Left renal pelvis (tissue), 4 donors: ENCODE data around the gene CDO1. TPM values are rescaled to one million over a fixed set of nuclear protein-coding genes. Genes with fewer than 3 reads are reported as not detected.
A peak's percentile ranks its signal among the peaks of the same experiment; 100 is the strongest.

ENCODE experiments used
- DNase-seq, 4 donors: peaks; one replicate each; pipeline ENCODE4 v3.0.0-alpha.2; 2013; ENCODE audit warnings: low read depth in 4 of 4, low spot score in 3 of 4
- polyA plus RNA-seq, 4 donors: library from polyadenylated mRNA; unstranded; fragments of 120-200 nt; gene quantifications; one replicate each; pipeline ENCODE4 v1.2.1, GENCODE V29; 2013; ENCODE audit not compliant: insufficient read length in 4 of 4

Gene CDO1
- polyA plus RNA-seq = 10 to 100 TPM; 16.2 to 51.3 (median 29.3) TPM

DNA sequence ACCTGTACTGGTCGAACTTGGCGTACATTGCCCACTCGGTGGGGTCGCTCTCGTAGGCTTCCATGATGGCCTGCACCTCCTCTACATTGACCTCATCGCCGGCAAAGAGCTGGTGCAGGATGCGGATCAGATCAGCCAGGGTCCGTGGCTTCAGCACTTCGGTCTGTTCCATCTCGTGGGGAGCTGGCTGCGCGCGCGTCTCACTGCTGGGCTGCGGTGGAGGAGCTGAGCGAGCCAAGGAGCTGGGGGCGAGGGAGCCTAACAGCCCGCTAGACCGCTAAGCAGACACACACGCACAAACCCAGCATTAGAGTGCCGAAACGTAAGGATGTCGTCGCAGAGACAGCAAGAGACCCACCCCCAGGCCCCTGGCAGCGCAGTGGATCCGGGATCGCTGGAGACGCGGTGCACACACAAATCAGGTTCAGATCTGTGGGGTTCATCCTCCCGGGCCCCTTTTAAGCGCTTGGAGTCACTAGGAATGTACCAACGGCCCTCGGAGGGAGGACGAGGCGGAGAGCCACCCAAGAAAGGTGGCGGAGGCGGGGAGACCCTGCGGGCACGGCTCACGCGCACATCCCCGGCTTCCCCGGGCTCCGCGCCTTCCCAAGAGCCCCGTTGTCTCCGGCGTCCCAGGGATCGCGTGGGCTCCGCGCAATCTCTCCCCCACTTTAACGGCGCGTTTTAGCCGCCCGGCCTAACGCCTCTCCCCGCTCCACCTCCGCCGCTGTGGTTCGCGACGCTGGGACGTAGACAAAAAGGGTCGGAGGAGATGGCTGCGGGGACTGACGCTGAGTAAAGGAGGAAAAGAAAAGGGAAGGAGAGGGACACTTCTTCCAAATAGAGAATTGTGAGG, at the start of gene CDO1:
Gene CDO1 (minus strand): TSS at position 434 of the 856 bp plus-strand sequence. CDS start 262 bp downstream, at position 172.
- peak in 3 of 4 donors; percentile 64 to 66 (median 65) for DNase-seq

- DNase-seq = no peak
These were observed 42.9 kb upstream of the CDO1 start for GRCh38 chr5:115859378-115859777.

- DNase-seq = no peak
These were observed 41.9 kb upstream of the CDO1 start for GRCh38 chr5:115858396-115858795.

DNA sequence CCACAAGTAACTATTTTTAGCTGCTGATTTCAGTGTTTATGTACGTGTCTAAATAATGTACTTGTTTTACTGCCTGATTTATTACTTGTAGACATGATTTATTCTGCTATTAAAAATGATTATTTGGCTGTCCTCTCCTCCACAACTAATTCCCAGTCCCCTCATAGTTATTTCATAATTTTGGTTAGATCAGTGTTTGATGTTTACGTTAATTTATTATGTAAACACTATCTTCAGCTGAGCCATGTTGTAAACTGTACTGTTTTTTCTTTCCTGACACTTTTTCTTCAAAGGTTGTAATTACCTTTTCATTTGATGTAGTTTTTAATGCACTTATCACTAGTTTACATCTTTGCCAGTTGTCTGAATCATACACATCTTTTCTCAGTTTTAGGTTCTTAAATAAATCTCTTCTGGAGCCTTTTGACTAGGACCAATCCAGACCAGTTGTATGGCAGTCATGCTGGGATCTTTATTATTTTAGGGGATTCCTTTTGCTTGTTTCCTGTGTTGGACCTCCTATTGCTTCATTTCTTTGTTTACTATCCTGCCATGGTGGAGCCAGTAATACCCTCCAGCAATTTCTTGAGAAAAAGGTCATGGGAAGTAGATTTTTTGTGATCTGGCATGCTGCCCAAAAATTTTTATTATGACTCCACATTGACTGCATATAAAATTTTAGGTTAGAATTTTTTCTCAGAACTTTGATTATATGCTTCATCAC, 41.3 kb upstream of the CDO1 start:
- DNase-seq = no peak

DNA sequence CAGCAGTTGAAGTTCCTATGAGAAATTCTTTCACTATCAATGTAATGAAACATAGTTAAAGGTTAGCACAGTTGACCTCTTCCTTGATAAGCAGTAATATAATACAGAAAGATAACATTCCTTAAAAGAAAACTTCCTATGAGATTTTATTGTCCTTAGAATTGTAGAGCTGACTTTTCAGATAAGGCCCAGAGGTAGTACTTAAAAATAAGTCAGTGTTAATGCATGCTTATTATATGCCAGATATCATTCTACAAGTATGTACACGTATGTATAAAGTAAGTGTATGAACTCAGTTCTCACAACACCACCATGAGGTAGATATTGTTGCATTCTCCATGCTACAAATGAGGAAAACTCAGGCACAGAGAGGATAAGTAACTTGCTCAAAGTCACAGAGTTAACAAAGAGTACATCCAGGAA, 40.6 kb upstream of the CDO1 start:
- no peak for DNase-seq

DNA sequence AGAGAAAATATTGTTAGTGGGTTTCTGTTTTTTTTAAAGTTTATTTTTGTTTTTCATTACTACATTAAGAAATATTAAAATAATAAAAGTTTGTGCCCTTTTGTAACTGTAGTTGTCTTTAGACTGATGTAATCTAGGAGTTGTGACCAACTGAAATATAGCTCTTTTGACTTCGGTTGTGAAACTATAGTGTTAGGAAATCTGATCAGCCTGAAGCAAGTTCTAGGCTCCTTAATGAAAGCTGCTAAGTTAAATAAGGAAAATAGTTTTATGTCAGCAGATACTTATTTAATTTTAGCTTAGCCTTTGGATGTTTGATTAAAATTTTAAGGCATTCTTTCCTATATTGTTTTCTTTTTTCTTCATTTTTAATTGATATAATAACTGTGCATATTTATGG, 39.5 kb upstream of the CDO1 start:
- DNase-seq = no peak

GRCh38 chr5:115854139-115854538, 37.7 kb upstream of the CDO1 start:
- no peak for DNase-seq

- no peak for DNase-seq
These were observed 34.4 kb upstream of the CDO1 start for GRCh38 chr5:115850744-115851416.

DNA sequence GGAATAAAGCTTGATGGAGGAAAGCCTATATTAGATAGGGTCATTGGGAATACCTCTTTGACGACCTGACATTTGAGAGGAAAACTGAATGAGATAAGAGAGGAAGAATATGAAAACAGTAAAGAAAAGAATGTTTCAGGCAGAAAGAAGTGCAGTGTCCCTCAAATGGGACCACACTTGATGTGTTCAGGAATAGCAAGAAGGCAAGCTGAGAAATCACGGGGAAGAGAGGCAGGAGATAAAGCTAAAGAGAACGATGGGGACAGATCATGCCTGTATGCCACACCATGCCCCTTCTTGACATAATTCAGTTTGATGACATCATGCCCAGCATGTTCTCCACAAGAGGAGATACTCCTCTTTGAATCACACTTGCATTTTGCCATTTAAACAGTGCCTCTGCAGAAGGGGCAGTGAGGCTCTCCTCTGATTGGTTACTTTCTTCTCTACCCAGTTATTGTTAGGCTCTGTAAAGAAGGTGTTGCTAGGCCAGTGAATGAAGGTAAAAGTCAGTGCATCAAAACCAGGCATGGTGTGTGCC, 32.9 kb upstream of the CDO1 start:
- DNase-seq = no peak

- DNase-seq = no peak
These were observed 30.8 kb upstream of the CDO1 start for GRCh38 chr5:115847290-115847689.

DNA sequence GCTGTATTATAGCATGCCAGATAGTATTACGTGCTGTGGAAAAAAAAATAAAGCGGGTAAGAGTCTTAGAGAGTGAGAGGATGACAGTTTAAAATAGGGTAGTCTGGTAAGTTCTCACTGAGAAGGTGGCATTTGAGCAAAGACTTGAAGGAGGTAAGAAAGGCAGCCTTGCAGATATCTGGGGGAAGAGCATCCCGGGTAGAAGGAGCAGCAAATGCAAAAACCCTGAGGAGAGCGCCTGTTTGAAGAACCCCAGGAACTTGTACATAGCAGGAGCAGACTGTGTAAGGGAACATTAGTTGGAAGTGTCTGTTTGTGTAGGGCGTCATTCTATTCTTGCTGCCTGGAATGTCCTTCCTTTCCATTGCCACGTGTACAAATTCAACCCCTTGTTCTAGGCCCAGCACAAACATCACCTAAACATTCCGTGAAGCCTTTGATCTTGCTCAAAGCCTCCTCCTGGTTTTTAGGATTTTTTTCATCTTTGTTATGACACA, 27.9 kb upstream of the CDO1 start:
- DNase-seq = no peak

DNA sequence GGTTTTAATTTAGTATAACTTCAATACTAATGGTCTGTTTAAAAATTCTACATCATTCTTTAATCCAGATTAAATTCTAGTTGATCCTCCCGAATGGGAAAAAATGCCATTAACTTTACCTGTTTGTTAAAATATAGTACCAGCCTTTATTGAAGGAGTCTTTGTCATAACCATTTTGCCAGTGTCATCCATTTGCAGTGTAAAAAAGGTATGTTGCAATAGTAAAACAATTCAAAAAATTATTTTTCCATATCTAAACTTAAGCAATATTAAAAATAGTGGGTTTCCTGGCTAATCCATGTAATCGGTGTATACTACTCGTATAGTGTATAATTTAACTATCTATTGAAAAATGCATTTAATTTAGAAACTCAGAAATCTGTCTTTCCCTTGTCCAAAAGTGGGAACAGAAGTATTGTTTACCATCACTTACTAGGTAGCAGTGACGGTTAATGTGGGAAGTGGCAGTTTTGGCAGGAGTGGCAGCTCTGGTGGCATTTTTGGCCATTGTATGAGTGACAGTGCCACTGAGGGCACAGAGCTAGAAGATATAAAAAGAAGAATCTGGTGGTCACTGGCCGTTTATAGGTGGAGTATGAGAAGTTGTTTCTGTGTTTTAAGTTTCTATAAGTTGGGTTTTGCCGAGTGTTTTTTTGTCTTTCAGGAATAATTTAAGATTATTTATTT, 27.1 kb upstream of the CDO1 start:
- DNase-seq = no peak

DNA sequence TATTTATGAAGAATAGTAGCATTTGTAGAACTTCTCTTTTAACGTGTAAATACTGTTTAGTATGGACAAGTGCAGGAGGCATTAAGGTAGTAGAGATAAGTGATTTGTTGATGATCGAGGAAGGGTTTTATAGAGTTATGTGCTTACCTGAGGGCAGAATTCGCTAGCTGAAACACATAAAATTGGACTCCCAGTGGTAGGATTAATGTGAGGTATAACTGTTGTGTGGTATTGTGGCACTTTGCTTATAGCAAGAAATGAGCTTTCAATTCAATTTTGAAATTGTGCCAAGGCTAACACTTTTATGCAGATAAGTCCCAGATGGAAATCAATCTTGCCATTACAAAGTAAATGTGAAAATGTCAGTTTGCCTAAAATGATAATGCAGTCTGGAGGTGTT, 26.5 kb upstream of the CDO1 start:
- DNase-seq = no peak

DNA sequence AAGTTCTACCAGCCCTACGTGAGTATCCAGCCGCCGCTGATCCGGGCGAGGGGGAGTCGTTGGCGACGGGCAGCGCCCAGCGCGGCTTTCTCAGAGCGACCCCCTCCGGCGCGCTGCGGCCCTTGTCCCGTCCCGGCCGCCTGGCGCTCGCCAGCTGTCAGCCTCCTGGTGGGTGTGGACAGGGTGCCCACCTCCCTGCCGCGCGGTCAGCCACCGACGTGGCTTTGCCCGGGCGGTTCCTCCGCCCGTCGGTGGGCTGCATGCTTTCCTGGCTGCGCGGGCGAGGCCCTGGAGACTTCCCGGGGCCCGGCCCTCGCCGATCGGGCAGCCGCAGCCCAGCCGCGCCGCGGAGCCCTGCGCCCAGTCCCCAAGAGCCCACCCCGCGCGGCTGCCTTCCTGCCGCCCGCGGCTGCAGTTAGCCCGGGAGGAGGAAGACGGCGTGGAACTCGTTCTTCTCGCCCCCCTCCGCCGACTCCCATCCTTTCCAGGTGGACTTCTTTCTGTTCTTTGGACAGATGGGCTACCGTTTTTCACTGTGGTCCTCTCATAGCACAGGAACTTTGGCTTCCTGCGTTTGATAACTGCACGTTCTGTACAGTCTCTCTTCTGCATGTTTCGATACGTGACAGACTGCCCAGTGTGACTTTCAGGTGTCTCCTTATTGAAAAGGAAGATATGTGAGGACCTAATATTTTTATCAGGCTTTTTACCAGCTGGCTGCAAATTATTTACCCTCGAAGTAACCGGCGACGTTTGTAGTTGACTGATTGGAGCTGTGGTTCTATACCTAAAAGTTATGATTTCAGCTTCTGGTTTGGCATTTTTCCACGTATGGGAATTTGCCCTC, 25.9 kb upstream of the CDO1 start:
- DNase-seq = peak; percentile 35 to 61 (median 52)

DNA sequence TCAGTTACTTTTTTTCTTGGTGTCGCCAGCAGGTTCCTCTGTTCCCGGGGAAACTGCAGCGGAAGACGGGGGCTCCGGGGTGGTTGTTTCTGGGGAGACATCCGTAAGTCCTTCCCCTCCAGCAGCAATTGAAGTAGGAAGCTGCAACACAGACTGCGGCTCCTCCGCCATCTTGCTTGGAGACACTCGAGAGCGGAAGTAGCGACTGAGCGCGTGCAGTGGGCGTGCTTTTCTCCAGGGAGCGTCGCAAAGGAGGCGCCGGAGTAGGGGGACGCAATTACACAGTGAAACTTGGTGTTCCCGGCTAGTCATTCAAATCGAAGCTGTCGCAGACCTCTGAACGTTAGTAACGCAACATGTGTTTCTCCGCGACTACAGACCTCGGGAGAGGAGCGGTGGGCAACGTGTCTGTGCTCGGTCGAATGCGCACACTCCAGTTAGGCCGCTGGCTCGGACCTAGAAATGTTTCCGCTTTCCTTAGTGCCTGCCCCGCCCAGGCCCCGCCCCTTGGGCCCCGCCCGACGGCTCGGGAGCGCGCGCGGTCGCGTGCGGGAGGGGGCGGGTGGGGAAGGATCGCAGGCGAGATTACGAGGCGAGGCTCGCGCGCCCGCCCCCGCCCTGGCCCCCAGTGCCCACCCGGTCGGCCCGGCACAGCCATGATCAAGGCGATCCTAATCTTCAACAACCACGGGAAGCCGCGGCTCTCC, 25.1 kb upstream of the CDO1 start, which contains the start of the genes AP3S1 and ATG12:
Gene AP3S1 (plus strand): TSS at position 554 of the 707 bp plus-strand sequence. CDS start 103 bp downstream, at position 657.
Gene ATG12 (minus strand): TSS at position 184 of the 707 bp plus-strand sequence. CDS start 13 bp downstream, at position 171.
- peak; percentile 92 to 95 (median 94) for DNase-seq

DNA sequence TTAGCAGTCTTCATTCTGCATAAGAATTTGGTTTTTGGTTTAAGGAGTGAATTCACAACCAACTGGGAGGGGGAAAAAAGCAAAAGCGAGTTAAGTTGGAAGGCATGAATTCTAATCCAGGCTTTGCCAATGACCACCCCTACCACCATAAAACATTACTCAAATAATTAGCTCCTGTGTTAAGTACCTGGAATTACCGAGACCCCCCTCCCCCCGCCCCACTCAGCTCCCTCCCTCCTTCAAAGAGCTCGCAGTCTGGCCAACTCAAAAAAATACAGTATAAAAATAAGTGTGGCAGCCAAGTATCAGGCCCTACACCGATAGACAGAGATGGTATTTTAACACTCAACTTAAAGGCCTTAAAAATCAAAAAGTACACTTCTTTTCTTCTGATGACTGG, 24.4 kb upstream of the CDO1 start:
- DNase-seq = no peak

DNA sequence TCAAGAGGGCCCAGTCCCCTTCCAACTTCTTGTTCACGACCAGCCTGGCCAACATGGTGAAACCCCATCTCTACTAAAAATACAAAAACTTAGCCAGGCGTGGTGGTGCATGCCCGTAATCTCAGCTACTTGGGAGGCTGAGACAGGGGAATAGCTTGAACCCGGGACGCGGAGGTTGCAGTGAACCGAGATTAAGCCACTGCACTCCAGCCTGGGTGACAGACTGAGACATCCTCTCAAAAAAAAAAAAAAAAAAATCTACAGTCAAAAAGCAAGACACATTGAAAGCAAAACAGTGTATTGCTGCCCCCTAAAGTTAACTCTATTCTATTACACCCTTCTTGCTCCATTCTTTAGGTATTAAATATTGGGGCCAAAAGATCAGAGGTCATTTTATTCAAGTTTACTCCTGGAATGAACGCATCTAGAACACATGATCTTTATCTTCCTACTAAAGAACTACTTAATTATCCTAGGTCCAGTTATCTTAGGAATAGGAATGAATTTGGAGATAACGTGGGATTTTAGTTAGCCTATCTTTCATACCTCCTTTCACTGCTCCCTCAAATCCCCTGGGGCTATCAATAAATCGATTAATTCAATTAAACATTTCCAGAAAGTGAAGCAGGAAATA, 22.5 kb upstream of the CDO1 start:
- DNase-seq = no peak

DNA sequence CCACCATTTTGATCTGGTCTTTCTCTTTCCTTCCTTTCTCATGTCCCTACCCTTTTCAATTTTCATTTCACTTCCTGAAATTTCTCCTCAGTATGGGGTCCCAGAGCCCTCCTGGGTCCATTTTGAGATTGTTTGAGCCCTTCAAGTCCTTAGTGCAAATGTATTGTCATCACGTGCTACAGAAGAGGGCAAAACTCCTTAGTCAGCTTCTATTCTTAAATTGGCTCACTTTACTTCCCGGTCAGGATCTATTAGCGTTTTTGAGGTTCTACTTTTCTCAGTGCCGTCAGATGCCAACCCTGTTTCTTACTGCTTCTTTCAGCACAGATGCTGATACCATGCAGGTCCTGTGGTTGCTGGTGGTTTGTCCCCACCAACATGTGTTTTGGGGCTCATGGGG, 19.0 kb upstream of the CDO1 start:
- DNase-seq = no peak
